HG03097 (cell line): ENCODE data around the gene MTSS2.
"Not testable (repeated sequence)": the region's sequence is repeated elsewhere in the genome, so short reads cannot be mapped to it uniquely, and the experiment has no call there.

Experiments
- ATAC-seq: cut with Tn5 transposase; IDR thresholded peaks from one replicate; pipeline ENCODE4 v1.9.1; 2021; ENCODE audit not compliant: unreplicated experiment, low FRiP score

Gene MTSS2

DNA sequence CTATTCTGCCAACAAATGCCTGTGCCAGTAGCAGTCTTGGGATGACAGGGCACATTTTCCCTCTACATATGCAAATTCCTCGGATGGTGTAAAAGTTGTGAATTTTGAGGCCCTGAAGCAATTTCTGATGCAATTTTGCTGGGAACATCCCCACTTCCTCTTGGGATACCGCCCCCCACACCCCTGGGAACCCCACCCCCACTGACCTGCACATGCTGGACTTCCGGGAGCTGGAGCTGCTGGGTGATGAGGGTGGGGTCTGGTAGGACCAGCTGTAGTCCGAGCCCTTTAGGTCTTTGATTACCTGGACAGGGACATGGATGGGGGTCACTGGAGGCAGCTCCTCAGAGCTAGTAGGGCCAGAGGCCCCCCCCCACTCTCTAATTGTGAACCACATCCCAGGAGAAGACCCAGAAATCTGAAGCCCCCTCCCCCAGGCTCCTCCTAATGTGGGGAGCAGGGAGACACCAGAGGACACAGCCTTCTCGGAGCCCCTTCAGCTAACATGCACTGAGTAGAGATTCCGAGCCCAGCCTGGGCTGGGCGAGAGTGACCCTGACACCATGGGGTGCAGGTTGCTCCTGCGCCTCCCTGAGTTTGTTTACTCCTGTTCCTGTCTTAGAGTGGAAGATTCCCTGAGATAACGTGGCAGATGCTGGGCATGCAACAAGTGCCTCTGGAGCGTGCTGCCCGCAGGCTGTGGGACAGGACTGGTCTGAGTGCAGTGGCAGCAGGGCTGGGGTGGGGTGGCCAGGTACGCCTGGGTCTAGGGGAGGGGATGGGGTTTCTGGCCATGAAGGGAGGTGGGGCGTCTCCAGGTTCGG is 9.0 kb downstream of the MTSS2 start:
- ATAC-seq, result no peak

GRCh38 chr16:70675851-70676513 is 9.9 kb downstream of the MTSS2 start:
- ATAC-seq, result no peak

GRCh38 chr16:70674221-70675014 is 11.4 kb downstream of the MTSS2 start:
- ATAC-seq, result no peak

- ATAC-seq, result not testable (repeated sequence)
These were observed 14.9 kb downstream of the MTSS2 start for GRCh38 chr16:70670938-70671337.

GRCh38 chr16:70670175-70670574 is 15.7 kb downstream of the MTSS2 start:
- ATAC-seq, result no peak

DNA sequence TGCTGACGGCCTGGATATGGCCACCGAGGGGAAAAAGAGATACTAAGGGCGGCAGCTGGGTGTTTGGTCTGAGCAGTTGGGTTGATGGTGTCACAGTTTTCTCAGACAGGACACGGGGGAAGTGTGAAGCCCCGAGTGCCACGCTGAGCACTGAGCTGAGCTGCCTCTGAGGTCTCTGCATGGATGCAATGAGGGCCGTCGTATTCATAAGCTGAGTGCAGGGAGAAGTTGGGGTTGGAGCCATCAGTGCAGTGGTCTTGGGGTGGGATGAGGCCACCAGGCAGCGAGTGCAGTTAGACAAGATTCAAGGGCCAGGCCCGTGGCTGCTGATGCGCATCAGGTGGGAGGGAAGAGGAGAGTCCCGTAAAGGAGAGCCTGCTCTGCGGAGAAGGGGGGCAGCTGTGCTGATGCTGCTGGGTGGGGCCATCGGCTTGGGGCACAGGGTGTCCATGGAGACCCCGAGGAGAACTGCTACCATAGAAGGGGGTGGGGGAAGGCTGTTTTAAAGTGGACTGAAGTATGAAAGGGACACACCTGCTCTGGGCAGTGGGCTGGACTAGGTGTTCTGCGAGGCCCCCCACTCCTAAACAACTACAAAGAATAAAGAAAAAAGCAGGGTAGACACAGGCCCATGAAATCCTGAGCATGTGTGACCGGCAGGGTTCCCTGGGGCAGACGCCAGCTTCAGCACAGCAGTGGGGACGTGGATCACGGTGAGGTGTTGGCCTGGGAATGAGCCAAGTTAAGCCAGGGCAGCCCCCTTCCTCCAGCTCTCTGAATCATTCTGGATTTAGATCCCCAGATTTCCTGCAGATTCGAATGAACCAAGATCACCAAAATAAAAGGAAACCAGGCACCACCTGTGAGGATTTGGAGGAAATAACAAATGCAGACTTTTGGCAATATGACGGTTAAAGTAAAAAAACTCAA is 19.8 kb downstream of the MTSS2 start:
- ATAC-seq, result no peak

- ATAC-seq, result no peak
These were observed 20.6 kb downstream of the MTSS2 start for GRCh38 chr16:70665113-70665694.

GRCh38 chr16:70664325-70665112 is 21.3 kb downstream of the MTSS2 start:
- no peak for ATAC-seq

DNA sequence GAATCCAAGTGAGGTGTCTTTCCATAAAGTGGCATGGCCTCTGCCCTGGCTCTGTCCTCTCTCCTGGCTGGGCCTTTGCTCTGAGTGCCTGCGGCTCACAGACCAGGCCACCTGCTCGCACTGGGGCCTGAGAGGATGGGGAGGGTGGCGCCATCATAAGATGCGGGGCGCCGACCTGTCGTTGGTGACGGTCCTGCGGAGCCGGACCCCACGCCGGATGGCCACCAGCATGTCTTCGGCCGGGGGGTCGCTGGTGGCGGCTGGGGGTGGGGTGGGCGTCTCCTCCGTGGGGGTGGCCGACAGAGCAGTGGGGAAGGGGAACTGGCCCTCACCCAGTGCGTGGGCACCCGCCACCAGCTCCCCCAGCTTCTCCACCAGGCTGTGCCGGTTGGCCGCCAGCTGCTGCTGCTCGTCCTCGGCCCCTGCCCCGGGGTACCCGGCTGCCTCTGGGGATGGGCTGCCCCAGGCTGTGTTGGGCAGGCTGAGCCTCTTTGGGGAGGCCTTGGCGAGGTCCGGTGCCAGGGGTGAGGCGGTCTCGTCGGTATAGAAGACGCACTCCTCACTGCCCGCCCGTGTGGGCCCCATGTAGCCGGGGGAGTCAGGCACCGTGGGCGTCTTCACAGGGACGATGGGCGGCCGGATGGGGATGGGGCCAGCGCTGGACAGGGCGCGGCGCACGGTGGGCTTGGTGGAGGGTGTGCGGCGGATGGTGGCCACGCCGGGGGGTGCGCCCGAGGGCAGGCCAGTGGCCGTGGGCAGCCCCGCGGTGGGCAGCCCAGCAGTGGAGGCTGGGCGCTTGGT is 22.1 kb downstream of the MTSS2 start:
- ATAC-seq, result no peak

DNA sequence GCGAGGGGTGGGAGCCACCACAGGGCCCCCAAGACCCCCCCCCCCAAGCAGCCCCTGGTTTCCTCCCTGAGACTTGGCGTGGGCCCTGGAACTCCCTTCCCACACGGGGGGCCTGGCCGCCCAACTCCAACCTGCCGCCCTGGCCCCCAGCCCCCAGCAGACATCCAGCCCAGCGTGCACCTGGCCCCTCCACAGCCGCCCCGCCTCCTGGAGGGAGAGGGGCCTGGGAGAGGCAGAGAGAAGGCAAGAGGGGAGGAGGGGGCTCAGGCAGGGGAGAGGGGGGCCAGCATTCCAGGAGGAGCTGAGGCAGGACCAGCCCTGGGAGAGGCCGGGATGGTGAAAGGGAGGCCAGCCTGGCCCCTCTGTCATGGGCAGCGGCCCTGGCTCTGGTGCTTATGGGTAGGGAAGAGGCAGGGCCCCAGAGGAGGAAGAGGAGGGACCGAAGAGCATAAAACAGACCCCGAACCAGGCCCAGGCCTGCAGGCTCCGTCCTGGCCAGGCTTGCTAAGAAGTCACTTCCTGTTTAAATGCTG is 22.8 kb downstream of the MTSS2 start:
- no peak for ATAC-seq

GRCh38 chr16:70661918-70662641 is 23.8 kb downstream of the MTSS2 start:
- no peak for ATAC-seq

DNA sequence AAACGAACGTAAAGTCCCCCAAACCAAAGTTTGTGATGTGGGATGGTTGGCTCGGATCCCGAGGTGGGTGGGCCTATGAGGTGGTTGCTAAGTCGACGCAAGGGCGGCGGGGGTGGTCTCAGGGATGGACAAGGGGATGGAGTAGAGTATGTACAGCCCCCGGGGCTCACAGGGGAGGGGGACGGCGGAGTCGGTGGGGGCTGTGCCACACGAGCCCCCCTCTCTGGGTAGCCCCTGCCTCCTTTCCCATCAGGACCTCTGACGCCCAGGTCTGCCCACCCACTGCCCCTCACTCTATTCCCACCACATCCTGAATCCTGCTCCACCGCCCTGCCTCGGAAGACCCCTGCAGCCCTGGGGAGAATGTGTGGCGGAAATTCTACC is 24.3 kb downstream of the MTSS2 start:
- ATAC-seq, result no peak

GRCh38 chr16:70660672-70661350 is 25.0 kb downstream of the MTSS2 start:
- ATAC-seq, result no peak

- ATAC-seq, result no peak
These were observed 25.7 kb downstream of the MTSS2 start for GRCh38 chr16:70659953-70660671.

GRCh38 chr16:70659546-70659945 is 26.3 kb downstream of the MTSS2 start:
- ATAC-seq, result no peak

DNA sequence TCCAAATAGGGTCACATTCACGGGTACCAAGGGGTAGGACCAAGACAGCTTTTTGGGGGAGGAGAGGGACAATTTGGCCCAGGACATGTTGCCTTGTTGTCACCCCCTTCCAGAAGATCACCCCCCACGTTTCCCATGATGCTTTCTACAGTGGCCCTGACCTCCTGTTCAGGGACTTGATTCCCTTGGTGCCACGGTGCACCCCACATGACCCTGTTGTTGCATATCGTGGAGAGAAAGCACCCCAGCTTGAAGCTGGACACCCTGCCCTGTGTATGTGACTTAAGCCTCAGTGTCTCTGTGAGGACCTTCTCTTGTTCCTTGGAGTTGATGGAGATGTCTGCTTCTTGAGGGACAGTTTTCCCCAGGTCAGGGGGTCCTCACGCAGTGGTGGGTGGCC is 26.9 kb downstream of the MTSS2 start:
- ATAC-seq, result no peak
